Mucosa of descending colon (tissue), 3 donors: ENCODE data around the gene SPATA4. TPM values are rescaled to one million over a fixed set of nuclear protein-coding genes. Genes with fewer than 3 reads are reported as not detected.

ENCODE experiments used
- ATAC-seq: fragments of 200-7000 bp; cut with Tn5 transposase; one replicate; pipeline ENCODE4 v1.9.1; 2020; ENCODE audit warnings: mild to moderate bottlenecking, moderate library complexity
- DNase-seq, 3 donors: peaks; one replicate each; pipeline ENCODE4 v3.0.0-alpha.2; 2020
- H3K36me3 ChIP-seq: fragments of 200-600 bp; one replicate; pipeline ENCODE4 v1.8.0; 2021; ENCODE audit warnings: low read depth, mild to moderate bottlenecking
- H3K4me1 ChIP-seq: fragments of 200-600 bp; one replicate; pipeline ENCODE4 v1.8.0; 2021; ENCODE audit warnings: low read depth, mild to moderate bottlenecking
- H3K4me3 ChIP-seq: fragments of 200-600 bp; one replicate; pipeline ENCODE4 v1.8.0; 2021; ENCODE audit warnings: mild to moderate bottlenecking
- H3K9me3 ChIP-seq: fragments of 200-600 bp; one replicate; pipeline ENCODE4 v1.8.0; 2021; ENCODE audit warnings: mild to moderate bottlenecking
- intact Hi-C, 2 donors: fragments of 100-400 bp; cut with DNase I in 1 of 2; cut with micrococcal nuclease in 1 of 2; formaldehyde crosslinking; loops; one replicate each; pipeline versions ENCODE4 v1.11.0 to v1.11.1; 2022; cut with DNase I, micrococcal nuclease
- long read RNA-seq, 2 donors: library from polyadenylated mRNA; unstranded; transcript quantifications; one replicate each; pipeline ENCODE4 v2.0.0, GENCODE V29; 2019 to 2021
- total RNA-seq, 3 donors: library from RNA; stranded (reverse); fragmentation: NEBNext Ultra II Directional in 2 of 3; extraction: Animal tissue kit (Norgen Biotek cat#: 25700) in 2 of 3; gene quantifications; one replicate each; pipeline versions ENCODE4 v1.2.1 to v1.2.4, GENCODE V29; 2021 to 2023
- TF ChIP-seq, protein P1 (sequence below): fragments of 200-600 bp; IDR thresholded peaks from one replicate; pipeline ENCODE4 v1.8.0; 2022; ENCODE audit warnings: antibody characterized with exemption, mild to moderate bottlenecking
- donor health status: DM: no; HTN: no; CAD: no; lungs with moderate emphysema.
- donor health status: DM: no; HTN: no; CAD: no.
- donor health status: DM: no; HTN: yes; CAD: no.

Gene SPATA4
- under 1 TPM in 1 of 3 donors, not detected in 2; 0.57 TPM for total RNA-seq
- long read RNA-seq, donor 1: 0 reads
- long read RNA-seq, donor 2: 0 reads

GRCh38 chr4:176195184-176195978, at the start of gene SPATA4:
TSS of gene SPATA4 (minus strand) at chr4:176195585. CDS start at chr4:176195562, 23 bp downstream.
- Histone ChIP-seq H3K36me3 (no peaks in the 10 kb centered on the region), H3K4me3 (no peak within 1 kb of the TSS), H3K9me3 (no peaks in the 10 kb centered on the region), H3K4me1 (no peaks in the 10 kb centered on the region)
- intact Hi-C loops: no loop called here
- TF ChIP-seq, protein P1, sequence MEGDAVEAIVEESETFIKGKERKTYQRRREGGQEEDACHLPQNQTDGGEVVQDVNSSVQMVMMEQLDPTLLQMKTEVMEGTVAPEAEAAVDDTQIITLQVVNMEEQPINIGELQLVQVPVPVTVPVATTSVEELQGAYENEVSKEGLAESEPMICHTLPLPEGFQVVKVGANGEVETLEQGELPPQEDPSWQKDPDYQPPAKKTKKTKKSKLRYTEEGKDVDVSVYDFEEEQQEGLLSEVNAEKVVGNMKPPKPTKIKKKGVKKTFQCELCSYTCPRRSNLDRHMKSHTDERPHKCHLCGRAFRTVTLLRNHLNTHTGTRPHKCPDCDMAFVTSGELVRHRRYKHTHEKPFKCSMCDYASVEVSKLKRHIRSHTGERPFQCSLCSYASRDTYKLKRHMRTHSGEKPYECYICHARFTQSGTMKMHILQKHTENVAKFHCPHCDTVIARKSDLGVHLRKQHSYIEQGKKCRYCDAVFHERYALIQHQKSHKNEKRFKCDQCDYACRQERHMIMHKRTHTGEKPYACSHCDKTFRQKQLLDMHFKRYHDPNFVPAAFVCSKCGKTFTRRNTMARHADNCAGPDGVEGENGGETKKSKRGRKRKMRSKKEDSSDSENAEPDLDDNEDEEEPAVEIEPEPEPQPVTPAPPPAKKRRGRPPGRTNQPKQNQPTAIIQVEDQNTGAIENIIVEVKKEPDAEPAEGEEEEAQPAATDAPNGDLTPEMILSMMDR: no peak
- ATAC-seq (peak; percentile 100), DNase-seq (peak; percentile 96)

GRCh38 chr4:176242764-176243347, 47.5 kb upstream of the SPATA4 start:
- H3K36me3 ChIP-seq: no peaks in the 10 kb centered on the region
- H3K4me3 ChIP-seq: no peak overlapping the region
- TF ChIP-seq, protein P1: no peak
- no peaks in the 10 kb centered on the region for H3K9me3 ChIP-seq
- ATAC-seq (no peak), DNase-seq (no peak)
- no peaks in the 10 kb centered on the region for H3K4me1 ChIP-seq
- intact Hi-C loops: no loop called here

- H3K36me3 ChIP-seq: no peaks in the 10 kb centered on the region
- no peaks in the 10 kb centered on the region for H3K9me3 ChIP-seq
- ATAC-seq (no peak), DNase-seq (no peak)
- H3K4me1 ChIP-seq: no peaks in the 10 kb centered on the region
- TF ChIP-seq, protein P1: no peak
- intact Hi-C loops: no loop called here
- no peak overlapping the region for H3K4me3 ChIP-seq
These were observed 46.3 kb upstream of the SPATA4 start for GRCh38 chr4:176241703-176242102.

DNA sequence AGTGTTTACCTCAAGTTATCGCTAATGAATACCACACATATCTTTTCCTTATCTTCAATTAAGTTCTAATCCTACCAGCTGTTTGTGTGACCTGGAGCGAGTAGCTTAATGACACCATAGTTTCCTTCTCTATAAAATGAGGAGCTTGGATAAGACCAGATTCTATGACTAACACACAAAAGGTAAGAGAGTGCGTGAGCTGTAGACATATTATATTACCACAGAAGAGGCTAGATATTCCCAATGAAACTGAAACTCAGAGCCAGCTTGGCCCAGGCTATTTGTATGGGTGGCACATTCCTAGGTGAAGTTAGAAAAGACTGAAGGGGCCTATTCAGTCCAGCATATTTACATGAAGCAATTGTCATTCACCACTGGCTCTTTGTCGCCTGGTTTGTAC, 43.4 kb upstream of the SPATA4 start:
- no peaks in the 10 kb centered on the region for H3K4me1 ChIP-seq
- intact Hi-C loops: no loop called here
- no peaks in the 10 kb centered on the region for H3K9me3 ChIP-seq
- H3K4me3 ChIP-seq: no peak overlapping the region
- ATAC-seq (no peak), DNase-seq (no peak)
- TF ChIP-seq, protein P1: no peak
- no peaks in the 10 kb centered on the region for H3K36me3 ChIP-seq

- ATAC-seq (no peak), DNase-seq (no peak)
- Histone ChIP-seq H3K4me1 (no peaks in the 10 kb centered on the region), H3K4me3 (no peak overlapping the region), H3K36me3 (no peaks in the 10 kb centered on the region), H3K9me3 (no peaks in the 10 kb centered on the region)
- TF ChIP-seq, protein P1: no peak
- intact Hi-C loops: no loop called here
These were observed 42.8 kb upstream of the SPATA4 start for GRCh38 chr4:176238157-176238610.
